Ovary (tissue), 9 donors: ENCODE measurements around the gene TIGD2. TPM values are rescaled to one million over a fixed set of nuclear protein-coding genes. Genes with fewer than 3 reads are reported as not detected.

ENCODE experiments used
- DNase-seq, 5 donors: peaks; one replicate each; pipeline ENCODE4 v3.0.0-alpha.2; 2019 to 2020
- H3K27ac ChIP-seq, 2 donors: fragments of 200-600 bp; one replicate each; pipeline versions ENCODE4 v1.5.1 to v1.8.0; 2019 to 2022
- H3K27me3 ChIP-seq: fragments of 200-600 bp; one replicate; pipeline ENCODE4 v1.8.0; 2022
- H3K36me3 ChIP-seq: fragments of 200-600 bp; sonication (generic); one replicate; pipeline ENCODE4 v1.5.1; 2019
- H3K4me1 ChIP-seq: one replicate; pipeline ENCODE4 v1.8.1; 2013; ENCODE audit warnings: mild to moderate bottlenecking, moderate library complexity; ENCODE audit not compliant: insufficient read depth
- H3K4me3 ChIP-seq: fragments of 200-600 bp; sonication (generic); one replicate; pipeline ENCODE4 v1.5.1; 2017
- H3K9me3 ChIP-seq, 2 donors: fragments of 200-600 bp in 1 of 2; sonication (generic) in 1 of 2; one replicate each; pipeline versions ENCODE4 v1.5.1 to v1.8.1; 2013 to 2019; ENCODE audit warnings: mild to moderate bottlenecking in 1 of 2, moderate library complexity in 1 of 2
- CTCF ChIP-seq, 3 donors: fragments of 450-650 bp in 2 of 3; fragments of 200-600 bp in 1 of 3; IDR thresholded peaks; one replicate each; pipeline versions ENCODE4 v1.5.1 to v1.8.0; 2016 to 2022; ENCODE audit warnings: antibody characterized with exemption in 3 of 3, mild to moderate bottlenecking in 1 of 3
- EP300 ChIP-seq: sonication (generic); formaldehyde crosslinking; IDR thresholded peaks from one replicate; pipeline ENCODE4 v1.6.1; 2017; ENCODE audit warnings: antibody characterized with exemption
- POLR2A ChIP-seq: fragments of 450-650 bp; IDR thresholded peaks from one replicate; pipeline ENCODE4 v1.6.1; 2017; ENCODE audit warnings: antibody characterized with exemption, mild to moderate bottlenecking, moderate library complexity
- WGBS, 3 donors: extraction: QIAGEN DNeasy Blood & Tissue Kit in 1 of 3; methylation state at CpG; one replicate each; pipeline versions ENCODE4 v1.1.5 to v1.1.7; 2013 to 2017; 5-methylcytosine and 5-hydroxymethylcytosine counted together
- intact Hi-C, 4 donors: fragments of 100-400 bp; cut with DNase I; formaldehyde crosslinking; loops; one replicate each; pipeline versions ENCODE4 v1.11.0 to v1.15.1; 2022 to 2023
- polyA plus RNA-seq, 2 donors: library from polyadenylated mRNA; stranded (reverse); fragments of 200-250 nt in 1 of 2; fragments of 350-450 nt in 1 of 2; fragmentation: Illumina TruSeq in 1 of 2; extraction: RNeasy Lipid Tissue Mini Kit (QIAGEN cat#74804) in 1 of 2; gene quantifications; one replicate each; pipeline ENCODE4 v1.2.3, GENCODE V29; 2013 to 2014
- total RNA-seq, 7 donors: library from RNA; depleted of rRNA in 2 of 7; stranded (reverse); fragments of >200 nt in 2 of 7; fragmentation: NEBNext Ultra II Directional in 3 of 7; extraction: Animal tissue kit (Norgen Biotek cat#: 25700) in 3 of 7; gene quantifications; one replicate each; pipeline versions ENCODE4 v1.1.0 to v1.2.4, GENCODE V29; 2016 to 2023
- donor health status: DM: no; HTN: no; CAD: no; lungs with moderate emphysema.
- donor health status: DM: no; HTN: no; CAD: no.
- donor health status: Bipolar disorder and iron deficiency.
- donor health status: DM: yes; HTN: yes; CAD: no.
- donor health status: DM: no; HTN: no; CAD: no.
- donor health status: DM: yes; HTN: yes; CAD: no.

Gene TIGD2
- total and polyA plus RNA-seq, 9 donors = 1.5 to 4.0 (median 2.4) TPM

DNA sequence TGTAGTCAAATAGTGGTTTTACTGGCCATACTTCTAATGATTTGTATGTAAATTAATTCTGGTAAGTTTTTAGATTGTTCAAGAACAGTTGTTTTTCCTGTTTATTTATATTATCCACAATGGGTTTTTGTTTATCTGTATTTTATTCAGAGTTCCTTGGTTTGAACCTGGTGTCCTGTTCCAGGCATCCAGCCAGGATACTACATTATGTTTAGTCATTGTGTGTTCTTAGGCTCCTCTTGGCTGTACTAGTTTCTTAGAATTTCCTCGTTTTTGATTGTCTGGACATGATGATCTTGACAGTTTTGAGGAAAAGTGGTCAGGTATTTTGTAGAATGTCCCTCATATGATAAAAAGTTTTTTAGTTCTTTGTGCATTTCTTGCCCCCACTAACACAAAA is 7.8 kb downstream of the TIGD2 start:
- intact Hi-C loops = no loop called here

DNA sequence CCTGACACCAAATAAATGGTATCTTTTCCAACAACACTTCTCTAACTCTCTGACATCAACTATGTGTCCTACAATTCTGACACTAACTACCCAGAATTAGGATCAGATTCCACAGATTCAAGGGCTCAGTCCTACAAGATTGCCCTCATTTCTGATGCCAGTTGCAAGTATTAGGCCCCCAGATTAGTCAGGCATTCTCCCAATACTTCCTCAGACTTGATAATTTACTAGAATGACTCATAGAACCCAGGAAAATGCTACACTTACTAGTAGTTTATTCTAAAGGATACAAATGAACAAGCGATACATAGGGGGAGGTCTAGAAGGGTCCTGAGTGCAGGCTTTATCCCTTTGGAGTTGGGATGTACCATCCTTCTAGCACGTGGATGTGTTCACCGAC is 8.5 kb downstream of the TIGD2 start:
- no peaks in the 10 kb centered on the region for H3K36me3 ChIP-seq
- intact Hi-C loops = no loop called here
- no peak overlapping the region for H3K4me3 ChIP-seq
- H3K9me3 ChIP-seq = no peaks in the 10 kb centered on the region
- 95 to 97% (median 95%) methylated on average over 3 of the region's 3 CpGs for WGBS, 3 donors
- H3K4me1 ChIP-seq = no peaks in the 10 kb centered on the region
- no peak for TF ChIP-seq EP300
- TF ChIP-seq CTCF (IDR thresholded peaks at IDR 0.05) = no peak
- no peak for TF ChIP-seq POLR2A
- DNase-seq = no peak
- no peaks in the 10 kb centered on the region for H3K27me3 ChIP-seq
- H3K27ac ChIP-seq = no peak overlapping the region

More for the DNA sequence above, 7.8 kb downstream of the TIGD2 start:
- no peak for TF ChIP-seq POLR2A
- TF ChIP-seq EP300 = no peak
- no peak for TF ChIP-seq CTCF (IDR thresholded peaks at IDR 0.05)
- no peaks in the 10 kb centered on the region for H3K9me3 ChIP-seq
- no peaks in the 10 kb centered on the region for H3K36me3 ChIP-seq
- no peaks in the 10 kb centered on the region for H3K27me3 ChIP-seq
- no peak for DNase-seq
- H3K4me1 ChIP-seq = no peaks in the 10 kb centered on the region
- 49 to 64% (median 57%) methylated on average over 1 of the region's 1 CpG for WGBS, 3 donors
- no peak overlapping the region for H3K4me3 ChIP-seq
- no peak overlapping the region for H3K27ac ChIP-seq

DNA sequence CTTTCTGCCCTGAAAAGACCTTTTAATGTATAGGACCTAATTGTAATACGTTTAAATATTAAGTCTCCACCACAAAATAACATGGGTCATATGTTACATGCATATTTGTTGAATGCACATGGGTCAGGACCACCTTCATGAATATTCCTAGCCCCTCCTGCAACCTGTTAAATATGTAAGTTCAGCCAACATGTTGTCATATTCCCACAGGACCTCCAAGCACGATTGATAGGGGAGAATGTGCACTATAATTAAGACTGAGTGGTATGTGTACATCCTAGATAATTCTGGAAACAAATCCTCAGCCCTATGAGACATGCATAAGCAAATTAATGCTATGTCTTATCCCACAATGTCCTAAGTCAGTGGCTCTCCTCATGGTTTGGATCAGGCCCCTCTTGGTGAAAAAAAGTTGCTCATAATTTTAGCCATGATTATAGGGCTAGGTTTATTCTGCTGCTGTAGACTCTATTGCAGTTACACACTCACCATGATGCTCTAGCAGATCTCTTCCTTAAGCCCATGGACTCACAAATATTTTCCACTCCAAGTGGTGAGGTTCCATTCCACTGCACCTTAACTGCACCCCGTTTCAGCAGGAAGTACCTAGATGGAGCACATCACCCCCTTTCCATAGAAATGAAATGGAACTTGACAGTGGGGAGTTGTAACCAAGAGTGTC is 10.2 kb downstream of the TIGD2 start:
- no peaks in the 10 kb centered on the region for H3K36me3 ChIP-seq
- DNase-seq = no peak
- H3K27ac ChIP-seq = no peak overlapping the region
- H3K4me3 ChIP-seq = no peak overlapping the region
- H3K9me3 ChIP-seq = no peaks in the 10 kb centered on the region
- no peak for TF ChIP-seq CTCF (IDR thresholded peaks at IDR 0.05)
- TF ChIP-seq POLR2A = no peak
- TF ChIP-seq EP300 = no peak
- no peaks in the 10 kb centered on the region for H3K4me1 ChIP-seq
- WGBS, 3 donors = 82 to 85% (median 84%) methylated on average over 3 of the region's 3 CpGs
- intact Hi-C loops = no loop called here
- no peaks in the 10 kb centered on the region for H3K27me3 ChIP-seq

DNA sequence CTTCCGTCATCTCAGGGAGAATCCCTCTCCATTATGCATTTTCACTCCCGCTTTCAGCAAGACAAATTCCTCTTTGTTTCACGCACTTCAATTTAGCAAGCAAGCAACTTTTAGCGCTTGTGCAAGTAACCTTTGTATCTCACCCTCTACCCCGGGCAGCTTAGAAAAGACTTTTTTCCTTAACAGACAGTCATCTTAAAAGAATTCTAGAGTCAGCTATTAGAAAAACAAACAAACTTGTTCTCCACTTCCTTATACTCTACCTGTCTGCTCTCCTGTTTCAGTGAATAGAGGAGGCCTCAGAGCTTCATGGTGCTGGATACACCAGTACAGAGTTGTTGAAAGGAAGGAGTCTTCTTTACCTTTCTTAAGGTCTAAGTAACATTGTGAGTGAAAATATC is 12.1 kb downstream of the TIGD2 start:
- Histone ChIP-seq H3K4me3 (no peak overlapping the region), H3K9me3 (no peaks in the 10 kb centered on the region), H3K27me3 (no peaks in the 10 kb centered on the region), H3K27ac (no peak overlapping the region), H3K4me1 (no peaks in the 10 kb centered on the region), H3K36me3 (no peaks in the 10 kb centered on the region)
- no peak for TF ChIP-seq EP300
- no peak for TF ChIP-seq POLR2A
- no peak for TF ChIP-seq CTCF (IDR thresholded peaks at IDR 0.05)
- intact Hi-C loops = no loop called here
- WGBS, 3 donors = 86 to 91% (median 86%) methylated on average over 5 of the region's 5 CpGs
- no peak for DNase-seq
